Body of pancreas (tissue), 4 donors: Measurements from ENCODE around the gene MIGA1.

Experiments
- POLR2A ChIP-seq, 3 donors: fragments of 450-650 bp; IDR thresholded peaks; one replicate each; pipeline ENCODE4 v1.6.1; 2016; ENCODE audit warnings: antibody characterized with exemption in 3 of 3, mild to moderate bottlenecking in 2 of 3
- TF ChIP-seq, protein P1 (sequence below), 7 experiments: fragments of 450-650 bp in 4 of 7; fragments of 200-600 bp in 3 of 7; sonication (generic) in 3 of 7; IDR thresholded peaks; one replicate each; pipeline ENCODE4 v1.5.1; 2016 to 2019; ENCODE audit warnings: antibody characterized with exemption in 7 of 7

DNA sequence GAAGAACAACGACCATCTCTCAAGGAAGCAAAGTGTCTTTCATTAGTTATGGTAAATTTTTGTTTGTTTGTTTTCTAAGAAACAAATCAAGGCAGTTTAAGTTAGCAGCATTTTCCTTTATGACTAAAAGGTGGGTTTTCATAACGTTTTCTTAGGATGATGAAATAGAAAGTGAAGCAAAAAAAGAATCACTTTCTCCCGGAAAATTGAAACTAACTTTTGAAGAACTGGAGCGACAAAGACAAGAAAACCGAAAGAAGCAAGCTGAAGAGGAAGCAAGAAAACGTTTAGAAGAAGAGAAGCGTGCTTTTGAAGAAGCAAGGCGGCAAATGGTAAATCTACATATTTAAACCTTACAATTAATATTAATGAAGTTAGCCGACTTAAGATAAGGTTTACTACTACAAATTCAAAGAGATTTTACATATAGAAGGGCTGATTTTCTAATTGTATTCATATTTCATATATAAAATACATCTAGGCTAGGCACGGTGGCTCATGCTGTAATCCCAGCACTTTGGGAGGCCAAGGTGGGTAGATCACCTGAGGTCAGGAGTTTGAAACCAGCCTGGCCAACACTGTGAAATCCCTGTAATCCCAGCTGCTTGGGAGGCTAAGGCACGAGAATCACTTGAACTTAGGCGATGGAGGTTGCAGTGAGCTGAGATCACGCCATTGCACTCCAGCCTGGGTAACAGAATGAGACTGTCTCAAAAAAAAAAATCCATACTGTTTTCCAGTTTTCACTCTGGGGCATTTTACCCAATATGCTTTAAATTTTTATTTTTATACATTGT is 147.3 kb downstream of the MIGA1 start:
- TF ChIP-seq, protein P1, sequence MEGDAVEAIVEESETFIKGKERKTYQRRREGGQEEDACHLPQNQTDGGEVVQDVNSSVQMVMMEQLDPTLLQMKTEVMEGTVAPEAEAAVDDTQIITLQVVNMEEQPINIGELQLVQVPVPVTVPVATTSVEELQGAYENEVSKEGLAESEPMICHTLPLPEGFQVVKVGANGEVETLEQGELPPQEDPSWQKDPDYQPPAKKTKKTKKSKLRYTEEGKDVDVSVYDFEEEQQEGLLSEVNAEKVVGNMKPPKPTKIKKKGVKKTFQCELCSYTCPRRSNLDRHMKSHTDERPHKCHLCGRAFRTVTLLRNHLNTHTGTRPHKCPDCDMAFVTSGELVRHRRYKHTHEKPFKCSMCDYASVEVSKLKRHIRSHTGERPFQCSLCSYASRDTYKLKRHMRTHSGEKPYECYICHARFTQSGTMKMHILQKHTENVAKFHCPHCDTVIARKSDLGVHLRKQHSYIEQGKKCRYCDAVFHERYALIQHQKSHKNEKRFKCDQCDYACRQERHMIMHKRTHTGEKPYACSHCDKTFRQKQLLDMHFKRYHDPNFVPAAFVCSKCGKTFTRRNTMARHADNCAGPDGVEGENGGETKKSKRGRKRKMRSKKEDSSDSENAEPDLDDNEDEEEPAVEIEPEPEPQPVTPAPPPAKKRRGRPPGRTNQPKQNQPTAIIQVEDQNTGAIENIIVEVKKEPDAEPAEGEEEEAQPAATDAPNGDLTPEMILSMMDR (IDR thresholded peaks at IDR 0.05): no peak
- TF ChIP-seq POLR2A (IDR thresholded peaks at IDR 0.05): no peak
